AG04449 (cell line): ENCODE data around the gene SLC22A1.

Source experiments
- CTCF ChIA-PET: fragments of 350-600 bp; formaldehyde crosslinking; extraction: SDS; loops from one replicate; lab custom pipeline; 2021; ENCODE audit warnings: antibody characterized with exemption; lab: Yijun Ruan, JAX
- POLR2A ChIA-PET: fragments of 400-600, 350-600 bp; formaldehyde crosslinking; extraction: SDS; loops from one replicate; lab custom pipeline; 2020; ENCODE audit warnings: antibody characterized with exemption, inconsistent platforms; lab: Yijun Ruan, JAX
- DNase-seq: peaks from one replicate; pipeline ENCODE4 v3.0.0-alpha.2; 2010; ENCODE audit warnings: low read depth, low spot score
- H3K4me3 ChIP-seq: 2 replicates; pipeline ENCODE4 v1.5.1; 2011; ENCODE audit warnings: low read depth, mild to moderate bottlenecking, control low read depth, low read length
- TF ChIP-seq, protein P1 (sequence below): IDR thresholded peaks from one replicate; pipeline ENCODE4 v1.5.1; 2011; ENCODE audit warnings: mild to moderate bottlenecking, moderate library complexity, low read length, control low read depth, inconsistent platforms; ENCODE audit not compliant: insufficient read depth; ENCODE audit errors: missing control alignments

SLC22A1 gene

DNA sequence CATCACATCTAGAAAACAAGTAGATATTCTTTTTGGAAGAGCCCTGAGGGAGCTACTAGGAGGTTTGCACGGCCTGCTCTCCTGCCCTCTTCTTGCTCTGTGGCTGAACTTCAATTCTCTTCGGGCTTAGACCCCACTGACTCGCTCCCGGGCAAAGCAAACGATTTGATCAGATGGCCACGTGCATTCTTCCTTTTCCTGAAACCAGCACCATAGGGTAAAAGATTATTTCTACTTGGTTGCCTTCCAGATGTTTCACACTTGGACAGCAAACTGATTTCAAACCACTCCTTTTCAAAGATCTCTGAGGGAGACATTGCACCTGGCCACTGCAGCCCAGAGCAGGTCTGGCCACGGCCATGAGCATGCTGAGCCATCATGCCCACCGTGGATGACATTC lies at the start of gene SLC22A1:
TSS of gene SLC22A1 (plus strand) at position 258 of the 400 bp plus-strand sequence. CDS start at position 379, 121 bp downstream.
- H3K4me3 ChIP-seq: no peak within 1 kb of the TSS
- TF ChIP-seq, protein P1, sequence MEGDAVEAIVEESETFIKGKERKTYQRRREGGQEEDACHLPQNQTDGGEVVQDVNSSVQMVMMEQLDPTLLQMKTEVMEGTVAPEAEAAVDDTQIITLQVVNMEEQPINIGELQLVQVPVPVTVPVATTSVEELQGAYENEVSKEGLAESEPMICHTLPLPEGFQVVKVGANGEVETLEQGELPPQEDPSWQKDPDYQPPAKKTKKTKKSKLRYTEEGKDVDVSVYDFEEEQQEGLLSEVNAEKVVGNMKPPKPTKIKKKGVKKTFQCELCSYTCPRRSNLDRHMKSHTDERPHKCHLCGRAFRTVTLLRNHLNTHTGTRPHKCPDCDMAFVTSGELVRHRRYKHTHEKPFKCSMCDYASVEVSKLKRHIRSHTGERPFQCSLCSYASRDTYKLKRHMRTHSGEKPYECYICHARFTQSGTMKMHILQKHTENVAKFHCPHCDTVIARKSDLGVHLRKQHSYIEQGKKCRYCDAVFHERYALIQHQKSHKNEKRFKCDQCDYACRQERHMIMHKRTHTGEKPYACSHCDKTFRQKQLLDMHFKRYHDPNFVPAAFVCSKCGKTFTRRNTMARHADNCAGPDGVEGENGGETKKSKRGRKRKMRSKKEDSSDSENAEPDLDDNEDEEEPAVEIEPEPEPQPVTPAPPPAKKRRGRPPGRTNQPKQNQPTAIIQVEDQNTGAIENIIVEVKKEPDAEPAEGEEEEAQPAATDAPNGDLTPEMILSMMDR: no peak
- POLR2A ChIA-PET: no interaction called here
- CTCF ChIA-PET: interaction anchor here (2.8 kb wide), 1 partner anchor 33 kb away, joined by 12 read pairs; no protein-coding TSS in a partner anchor
- no peak for DNase-seq

DNA sequence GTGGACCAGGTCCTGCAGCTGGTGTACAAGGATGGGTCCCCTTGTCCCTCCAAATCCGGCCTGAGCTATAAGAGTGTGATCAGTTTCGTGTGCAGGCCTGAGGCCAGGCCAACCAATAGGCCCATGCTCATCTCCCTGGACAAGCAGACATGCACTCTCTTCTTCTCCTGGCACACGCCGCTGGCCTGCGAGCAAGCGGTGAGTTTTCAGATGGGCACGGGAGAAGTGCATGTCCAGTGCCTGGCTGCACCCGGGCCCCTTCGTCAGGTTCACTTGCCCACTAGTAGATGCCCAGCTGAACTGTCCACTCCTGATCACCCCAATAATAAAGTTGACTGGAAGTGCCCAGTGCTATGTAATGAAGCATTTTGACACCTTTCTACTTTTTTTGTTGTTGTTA lies 48.3 kb upstream of the SLC22A1 start:
- ChIA-PET CTCF (interaction anchor here (0.8 to 7.6 kb wide), 8 partner anchors 10 to 382 kb away, joined by 3 to 56 read pairs (median 4); no protein-coding TSS in a partner anchor), POLR2A (no interaction called here)
- H3K4me3 ChIP-seq: no peak overlapping the region
- no peak for DNase-seq
- TF ChIP-seq, protein P1: no peak

DNA sequence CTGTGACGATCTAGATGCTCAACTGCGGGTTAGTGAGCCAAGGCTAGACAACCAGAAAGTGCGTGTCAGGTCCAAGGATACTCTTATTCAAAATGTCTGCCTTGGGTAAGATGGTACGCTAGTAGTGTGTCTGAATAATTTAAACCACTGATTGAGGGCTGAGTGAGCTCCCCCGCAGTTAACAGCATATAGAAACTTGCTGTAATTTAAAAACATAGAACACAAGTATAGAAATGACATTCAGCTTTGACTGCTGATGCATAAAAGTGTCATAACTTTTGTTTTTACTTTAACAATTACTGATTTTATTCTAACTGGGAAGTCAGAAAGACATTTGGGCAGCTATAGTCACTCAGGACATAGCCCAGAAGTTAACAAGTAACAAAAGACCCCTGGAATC lies 45.6 kb upstream of the SLC22A1 start:
- DNase-seq: no peak
- no peak overlapping the region for H3K4me3 ChIP-seq
- ChIA-PET CTCF (interaction anchor here (1.3 to 7.6 kb wide), 2 partner anchors 12 to 380 kb away, joined by 6 to 56 read pairs; no protein-coding TSS in a partner anchor), POLR2A (no interaction called here)
- TF ChIP-seq, protein P1: no peak

DNA sequence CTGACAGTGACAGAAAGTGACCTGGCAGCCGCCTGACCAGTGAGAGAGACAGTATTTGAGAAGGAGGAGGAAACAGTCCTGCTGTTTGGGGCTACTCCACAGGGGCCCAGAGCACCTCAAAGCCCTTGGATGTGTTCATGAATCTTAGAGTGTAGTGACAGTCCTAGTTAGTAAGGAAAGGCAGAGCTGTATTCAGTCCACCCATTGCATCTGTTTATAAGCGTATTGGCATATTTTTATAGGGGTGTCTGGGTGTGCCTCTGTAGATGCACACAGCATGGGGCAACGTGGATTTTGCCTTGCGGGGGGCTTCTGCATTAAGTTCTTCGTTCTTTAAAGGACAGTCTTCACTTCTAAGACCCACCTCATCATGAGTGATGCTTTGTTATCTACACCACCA lies 44.6 kb upstream of the SLC22A1 start:
- TF ChIP-seq, protein P1: no peak
- H3K4me3 ChIP-seq: no peak overlapping the region
- DNase-seq: no peak
- CTCF ChIA-PET: interaction anchor here (7.6 kb wide), 1 partner anchor 11 kb away, joined by 56 read pairs; no protein-coding TSS in a partner anchor
- POLR2A ChIA-PET: interaction anchor here (0.6 kb wide), 1 partner anchor 174 kb away, joined by 3 read pairs; no protein-coding TSS in a partner anchor

DNA sequence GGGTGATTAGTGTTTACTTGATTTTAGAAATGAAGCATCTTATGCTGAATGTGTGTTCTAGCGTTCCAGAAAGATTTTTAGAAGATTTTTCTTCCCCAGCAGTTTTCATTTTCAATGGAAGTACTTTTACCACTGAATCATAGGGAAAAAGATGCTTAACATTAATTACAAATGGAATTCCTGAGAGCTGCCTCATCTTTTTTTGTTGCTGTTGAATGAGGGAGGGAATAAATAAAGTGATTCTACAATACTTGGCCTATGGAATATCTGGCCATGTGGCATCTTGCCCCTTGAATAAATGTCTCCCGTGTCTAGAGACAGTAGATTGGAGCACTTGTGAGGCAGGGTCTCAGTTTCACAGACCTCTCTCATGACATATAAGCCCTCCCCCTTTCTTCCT lies 44.1 kb upstream of the SLC22A1 start:
- peak; percentile 9 for DNase-seq
- TF ChIP-seq, protein P1: no peak
- no peak overlapping the region for H3K4me3 ChIP-seq
- ChIA-PET POLR2A (interaction anchor here (0.6 kb wide), 1 partner anchor 174 kb away, joined by 3 read pairs; no protein-coding TSS in a partner anchor), CTCF (interaction anchor here (1.1 to 7.6 kb wide), 2 partner anchors 10 to 378 kb away, joined by 5 to 56 read pairs; no protein-coding TSS in a partner anchor)

DNA sequence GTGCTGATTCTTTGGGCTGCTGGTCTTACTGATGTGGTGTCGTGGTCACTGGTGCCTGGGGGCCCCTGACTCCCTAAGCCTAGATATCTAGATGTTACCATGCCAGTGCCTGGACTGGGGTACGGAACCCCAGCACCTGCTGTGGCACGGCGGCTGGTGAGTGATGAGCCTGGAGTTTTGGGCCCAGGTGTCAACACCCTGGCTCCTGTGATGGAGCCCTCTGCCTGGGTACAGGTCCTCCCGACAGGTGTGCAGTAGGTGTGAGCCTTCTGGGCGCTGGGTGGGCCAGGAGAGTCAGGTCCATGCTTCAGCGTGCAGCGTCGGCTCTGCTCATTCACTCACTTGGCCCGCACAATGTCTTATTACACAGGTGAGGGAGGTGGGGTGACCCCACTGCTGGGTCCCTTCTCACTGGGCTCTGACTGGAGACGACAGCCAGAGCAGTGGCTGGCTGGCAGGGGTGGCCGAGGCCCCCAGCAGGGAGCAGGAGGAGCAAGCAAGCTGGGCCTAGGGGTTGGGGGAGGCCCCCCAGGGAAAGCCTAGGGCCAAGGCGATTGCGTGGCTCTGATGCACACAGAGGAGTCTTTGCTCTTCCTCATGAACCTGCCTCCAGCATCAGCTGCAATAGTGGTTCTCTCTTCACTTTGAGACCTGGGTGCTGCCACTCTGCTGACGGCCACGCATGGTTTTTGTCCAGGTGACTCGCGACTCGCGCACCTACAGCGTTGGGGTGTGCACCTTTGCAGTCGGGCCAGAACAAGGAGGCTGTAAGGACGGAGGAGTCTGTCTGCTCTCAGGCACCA lies 42.5 kb upstream of the SLC22A1 start:
- no peak overlapping the region for H3K4me3 ChIP-seq
- ChIA-PET POLR2A (no interaction called here), CTCF (interaction anchor here (1.1 to 7.6 kb wide), 2 partner anchors 9 to 376 kb away, joined by 5 to 56 read pairs; no protein-coding TSS in a partner anchor)
- TF ChIP-seq, protein P1: no peak
- no peak for DNase-seq
